NCI-H1105 (cell line): ENCODE results near the gene CYP2B6.
"Not testable (repeated sequence)": the region's sequence is repeated elsewhere in the genome, so short reads cannot be mapped to it uniquely, and the experiment has no call there.

ENCODE experiments used
- DNase-seq: peaks from one replicate; lab custom pipeline; 2025; lab: John Stamatoyannopoulos, UW

CYP2B6 gene

DNA sequence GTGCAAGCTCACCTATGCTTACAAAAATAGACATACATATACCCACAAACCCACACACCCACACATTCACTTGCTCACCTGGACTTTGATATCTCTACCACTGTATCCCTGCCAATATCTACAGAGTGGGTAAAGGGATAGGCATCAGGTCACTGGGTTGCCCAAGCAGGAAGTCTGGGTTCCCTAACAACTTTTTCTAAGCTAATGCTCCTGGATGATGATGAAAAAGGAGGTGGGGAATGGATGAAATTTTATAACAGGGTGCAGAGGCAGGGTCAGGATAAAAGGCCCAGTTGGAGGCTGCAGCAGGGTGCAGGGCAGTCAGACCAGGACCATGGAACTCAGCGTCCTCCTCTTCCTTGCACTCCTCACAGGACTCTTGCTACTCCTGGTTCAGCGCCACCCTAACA is at the start of gene CYP2B6:
Gene CYP2B6 (plus strand): TSS at position 311 of the 410 bp plus-strand sequence. CDS start 24 bp downstream, at position 335.
- DNase-seq = no peak

DNA sequence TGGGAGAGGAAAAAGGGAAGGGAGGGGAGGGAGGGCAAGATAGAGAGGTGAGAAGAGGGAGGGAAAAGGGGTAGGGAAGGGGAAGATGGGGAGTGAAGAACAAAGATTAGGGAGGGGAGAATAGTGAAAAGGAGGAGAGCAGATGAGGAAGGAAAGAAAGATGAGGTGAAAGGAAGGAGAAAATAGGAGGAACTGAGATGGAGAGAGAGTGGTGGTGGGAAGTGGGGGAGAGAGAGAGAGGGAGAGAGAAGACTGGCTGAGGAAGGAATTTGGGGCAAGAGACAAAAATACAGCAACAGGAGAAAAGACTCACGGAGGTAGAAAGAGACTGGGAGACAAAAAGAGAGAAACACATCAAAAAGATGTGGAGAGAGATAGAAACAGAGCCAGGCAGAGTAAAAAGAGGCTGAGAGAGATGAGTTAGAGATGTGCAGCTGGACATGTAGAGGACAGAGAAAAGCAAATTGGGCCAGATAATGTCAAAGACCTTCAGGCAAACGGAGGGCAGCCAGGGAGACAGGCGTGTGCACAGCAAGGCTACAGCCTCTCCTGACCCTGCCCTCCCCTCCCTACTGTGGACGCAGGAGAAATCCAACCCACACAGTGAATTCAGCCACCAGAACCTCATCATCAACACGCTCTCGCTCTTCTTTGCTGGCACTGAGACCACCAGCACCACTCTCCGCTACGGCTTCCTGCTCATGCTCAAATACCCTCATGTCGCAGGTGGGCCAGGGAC is 49.4 kb upstream of the CYP2B6 start:
- no peak for DNase-seq

DNA sequence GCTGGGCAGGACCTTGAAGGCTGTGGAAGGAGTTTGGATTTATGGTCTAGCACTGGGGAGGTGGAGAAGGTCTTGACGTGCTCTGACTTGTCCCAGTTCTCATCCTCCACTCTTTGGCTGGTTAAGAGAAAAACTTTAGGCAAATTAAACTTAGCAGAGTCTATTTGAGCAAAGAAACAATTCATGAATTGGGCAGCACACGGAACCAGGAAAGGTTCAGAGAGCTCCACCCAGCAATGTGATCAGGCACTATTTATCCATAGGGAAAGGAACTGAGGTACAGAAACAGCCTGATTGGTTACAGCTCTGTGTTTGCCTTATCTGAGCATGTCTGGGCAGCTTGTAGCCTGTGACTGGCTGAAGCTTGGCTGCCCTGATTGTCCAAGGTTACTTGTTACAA is 45.4 kb upstream of the CYP2B6 start:
- DNase-seq = no peak

DNA sequence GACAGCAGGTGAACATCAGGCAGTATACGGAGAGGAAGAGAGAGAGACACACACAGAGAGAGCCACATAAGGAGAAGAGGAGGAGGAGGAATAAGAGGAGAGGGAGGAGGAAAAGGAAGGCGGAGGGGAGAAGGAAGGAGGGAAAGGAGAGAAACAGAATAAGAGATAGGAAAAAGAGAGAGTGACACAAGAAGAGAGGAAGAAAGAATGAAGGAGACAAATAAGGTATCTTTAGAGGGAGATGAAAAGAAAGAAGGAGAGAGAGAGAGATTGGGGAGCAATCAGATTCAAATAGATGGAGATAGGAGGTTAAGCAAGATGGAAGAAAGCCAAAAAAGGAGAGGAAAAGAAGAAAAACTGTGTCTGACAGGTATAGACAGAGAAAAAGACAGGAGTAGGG is 44.0 kb upstream of the CYP2B6 start:
- no peak for DNase-seq

DNA sequence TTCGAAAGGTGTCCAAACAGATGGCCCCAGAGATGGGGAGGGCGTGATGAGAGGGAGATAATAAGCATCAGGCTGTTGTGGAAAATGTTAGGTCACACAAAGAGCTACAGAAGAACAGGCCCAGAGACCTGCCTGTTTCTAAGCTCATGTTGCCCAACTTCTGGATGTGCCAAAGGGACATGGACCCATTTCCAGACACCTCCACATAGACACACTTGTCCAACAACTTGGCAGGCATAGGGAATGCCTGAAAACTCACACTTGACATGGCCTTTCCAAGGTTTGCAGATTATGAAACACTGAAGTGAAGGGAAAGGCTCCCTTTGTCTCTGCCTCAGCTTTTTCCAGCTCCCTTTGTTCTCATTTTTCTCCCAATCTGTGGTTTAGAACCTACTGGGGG is 43.5 kb upstream of the CYP2B6 start:
- no peak for DNase-seq

DNA sequence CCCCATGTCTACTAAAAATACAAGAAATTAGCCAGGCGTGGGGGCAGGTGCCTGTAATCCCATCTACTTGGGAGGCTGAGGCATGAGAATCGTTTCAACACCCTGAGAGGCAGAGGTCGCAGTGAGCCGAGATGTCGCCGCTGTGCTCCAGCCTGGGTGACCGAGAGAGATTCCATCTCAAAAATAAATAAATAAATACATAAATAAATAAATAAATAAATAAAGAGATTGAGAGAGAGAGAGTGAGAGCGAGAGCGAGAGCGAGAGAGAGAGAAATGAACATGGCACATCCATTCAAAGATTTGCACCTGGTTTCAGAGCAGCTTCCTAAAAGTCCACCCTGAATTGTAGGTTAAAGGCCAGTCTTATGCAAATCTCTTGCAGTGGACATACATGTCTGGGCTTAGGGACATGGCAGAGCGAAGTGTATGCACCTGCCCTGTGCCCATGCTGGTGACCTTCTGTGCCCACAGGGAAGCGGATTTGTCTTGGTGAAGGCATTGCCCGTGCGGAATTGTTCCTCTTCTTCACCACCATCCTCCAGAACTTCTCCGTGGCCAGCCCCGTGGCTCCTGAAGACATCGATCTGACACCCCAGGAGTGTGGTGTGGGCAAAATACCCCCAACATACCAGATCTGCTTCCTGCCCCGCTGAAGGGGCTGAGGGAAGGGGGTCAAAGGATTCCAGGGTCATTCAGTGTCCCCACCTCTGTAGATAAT is 42.3 kb upstream of the CYP2B6 start:
- no peak for DNase-seq

DNA sequence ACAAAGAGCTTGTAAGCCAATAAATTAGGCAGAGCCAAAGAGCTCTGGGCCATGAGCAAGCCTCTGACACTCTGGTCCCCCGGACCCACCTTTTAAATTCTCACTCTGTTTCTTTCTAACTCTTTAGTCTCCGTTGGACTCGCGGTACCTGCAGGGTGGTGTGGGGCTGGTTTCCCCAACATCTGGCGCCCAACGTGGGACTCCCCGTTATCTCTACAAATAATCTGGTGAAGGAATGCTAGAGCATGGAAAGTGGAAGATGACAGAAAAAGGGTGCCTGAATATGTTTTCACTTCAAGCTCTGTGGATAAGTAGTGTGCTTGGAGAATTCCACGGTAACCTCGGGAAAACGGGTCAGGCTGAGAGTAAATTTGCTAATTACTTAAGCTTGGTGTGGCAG is 36.5 kb upstream of the CYP2B6 start:
- no peak for DNase-seq

DNA sequence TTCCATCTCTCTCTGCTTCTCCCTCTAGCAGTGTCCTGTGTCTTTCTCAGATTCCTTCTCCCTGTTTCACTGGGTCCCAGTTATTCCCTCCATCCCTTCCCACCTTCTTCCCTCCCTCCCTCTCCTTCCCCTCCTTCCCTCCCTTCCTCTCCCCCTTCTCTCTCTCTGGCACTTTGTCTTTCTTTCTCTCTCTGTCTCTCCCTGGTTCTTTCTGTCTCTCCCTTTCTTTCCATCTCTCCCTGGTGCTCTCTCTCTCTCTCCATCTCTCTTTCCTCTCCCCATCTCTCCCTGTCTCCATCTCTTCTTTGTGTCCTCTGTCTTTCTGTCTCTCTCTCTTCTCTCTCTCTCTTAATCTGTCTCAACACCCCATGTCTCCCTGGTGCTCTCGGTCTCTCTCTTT is 31.7 kb upstream of the CYP2B6 start:
- DNase-seq = no peak

DNA sequence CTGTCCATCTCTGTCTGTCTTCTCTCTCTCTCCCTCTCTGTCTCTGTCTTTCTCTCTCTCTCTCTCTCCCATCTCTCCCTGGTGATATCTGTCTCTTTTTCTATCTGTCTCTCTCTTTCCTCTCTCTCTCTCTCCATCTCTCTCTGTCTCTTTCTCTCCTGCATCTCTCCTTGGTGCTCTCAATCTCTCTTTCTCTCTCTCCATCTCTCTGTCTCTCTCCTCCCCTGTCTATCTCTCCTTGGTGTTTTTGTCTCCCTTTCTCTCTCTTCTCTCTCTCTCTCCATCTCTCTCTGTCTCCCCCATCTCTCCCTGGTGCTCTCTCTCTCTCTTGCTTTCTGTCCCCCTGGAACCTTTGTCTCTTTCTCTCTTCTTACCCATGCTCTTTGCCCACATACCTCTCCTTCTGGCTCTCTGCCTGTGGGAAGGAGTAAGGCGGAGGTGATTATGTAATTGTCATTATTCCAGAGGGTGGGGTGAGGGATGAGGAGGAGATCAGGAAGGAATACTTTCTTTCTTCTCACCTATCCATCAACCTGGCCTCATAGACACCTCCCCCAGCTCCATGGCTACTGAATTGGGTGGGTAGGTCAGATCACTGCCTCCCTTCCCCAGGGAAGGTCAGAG is 30.9 kb upstream of the CYP2B6 start:
- DNase-seq = no peak

DNA sequence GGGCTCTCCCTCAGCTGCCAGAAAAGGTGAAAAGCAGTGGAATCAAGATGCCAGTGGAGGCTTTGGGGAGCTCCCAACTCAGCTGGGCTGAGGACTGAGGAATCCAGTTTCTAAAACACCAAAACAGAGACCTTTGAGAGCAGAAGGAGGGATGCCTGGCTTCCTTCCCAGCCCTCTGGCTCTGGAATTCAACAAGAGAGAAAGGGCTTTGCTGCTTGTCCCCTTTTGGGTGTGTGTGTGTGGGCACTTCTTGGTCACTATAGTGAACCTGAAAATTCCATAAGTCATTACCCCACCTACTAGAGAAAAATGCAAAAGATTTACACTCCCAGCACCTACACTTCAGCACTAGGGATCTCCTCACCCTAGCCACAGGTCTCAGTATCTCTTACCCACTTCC is 30.3 kb upstream of the CYP2B6 start:
- no peak for DNase-seq

DNA sequence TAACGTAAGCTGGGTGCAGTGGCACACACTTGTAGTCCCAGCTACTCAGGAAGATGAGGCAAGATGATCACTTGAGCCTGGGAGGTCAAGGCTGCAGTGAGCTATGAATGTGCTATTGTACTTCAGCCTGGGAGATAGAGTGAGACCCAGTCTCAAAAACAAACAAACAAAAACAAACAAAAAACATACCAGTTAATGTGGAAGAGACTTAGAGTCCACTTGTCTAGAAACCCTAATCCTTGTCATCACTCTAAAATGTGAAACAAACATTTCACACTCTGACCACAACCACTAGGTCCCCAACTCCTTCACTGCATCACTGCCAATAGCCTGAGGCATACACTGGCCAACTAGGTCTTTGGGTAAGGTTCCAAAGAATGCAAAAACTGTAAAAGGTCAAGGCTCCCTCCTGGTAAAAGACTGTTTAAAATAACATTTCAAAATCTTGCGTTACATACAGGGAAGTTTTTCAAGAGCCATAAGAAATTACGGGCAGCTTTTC is 28.6 kb upstream of the CYP2B6 start:
- DNase-seq = no peak

DNA sequence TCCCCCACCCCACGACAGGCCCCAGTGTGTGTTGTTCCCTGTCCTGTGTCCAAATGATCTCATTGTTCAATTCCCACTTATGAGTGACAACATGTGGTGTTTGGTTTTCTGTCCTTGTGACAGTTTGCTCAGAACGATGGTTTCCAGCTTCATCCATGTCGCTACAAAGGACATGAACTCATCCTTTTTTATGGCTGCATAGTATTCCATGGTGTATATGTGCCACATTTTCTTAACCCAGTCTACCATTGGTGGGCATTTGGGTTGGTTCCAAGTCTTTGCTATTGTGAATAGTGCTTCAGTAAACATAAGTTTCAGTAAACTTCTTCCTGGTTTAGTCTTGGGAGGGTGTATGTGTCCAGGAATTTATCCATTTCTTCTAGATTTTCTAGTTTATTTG is 26.7 kb upstream of the CYP2B6 start:
- not testable (repeated sequence) for DNase-seq

DNA sequence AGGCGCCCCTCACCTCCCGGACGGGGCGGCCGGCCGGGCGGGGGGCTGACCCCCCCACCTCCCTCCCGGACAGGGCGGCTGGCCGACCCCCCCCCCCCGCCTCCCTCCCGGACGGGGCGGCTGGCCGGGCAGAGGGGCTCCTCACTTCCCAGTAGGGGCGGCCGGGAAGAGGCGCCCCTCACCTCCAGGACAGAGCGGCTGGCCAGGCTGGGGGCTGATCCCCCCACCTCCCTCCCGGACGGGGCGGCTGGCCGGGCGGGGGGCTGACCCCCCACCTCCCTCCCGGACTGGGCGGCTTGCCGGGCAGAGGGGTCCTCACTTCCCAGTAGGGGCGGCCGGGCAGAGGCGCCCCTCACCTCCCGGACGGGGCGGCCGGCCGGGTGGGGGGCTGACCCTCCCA is 25.7 kb upstream of the CYP2B6 start:
- not testable (repeated sequence) for DNase-seq

DNA sequence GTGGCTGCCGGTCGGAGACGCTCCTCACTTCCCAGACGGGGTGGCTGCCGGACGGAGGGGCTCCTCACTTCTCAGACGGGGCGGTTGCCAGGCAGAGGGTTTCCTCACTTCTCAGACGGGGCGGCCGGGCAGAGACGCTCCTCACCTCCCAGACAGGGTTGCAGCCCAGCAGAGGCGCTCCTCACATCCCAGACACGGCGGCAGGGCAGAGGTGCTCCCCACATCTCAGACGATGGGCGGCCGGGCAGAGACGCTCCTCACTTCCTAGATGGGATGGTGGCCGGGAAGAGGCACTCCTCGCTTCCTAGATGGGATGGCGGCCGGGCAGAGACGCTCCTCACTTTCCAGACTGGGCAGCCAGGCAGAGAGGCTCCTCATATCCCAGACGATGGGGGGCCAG is 24.5 kb upstream of the CYP2B6 start:
- not testable (repeated sequence) for DNase-seq

DNA sequence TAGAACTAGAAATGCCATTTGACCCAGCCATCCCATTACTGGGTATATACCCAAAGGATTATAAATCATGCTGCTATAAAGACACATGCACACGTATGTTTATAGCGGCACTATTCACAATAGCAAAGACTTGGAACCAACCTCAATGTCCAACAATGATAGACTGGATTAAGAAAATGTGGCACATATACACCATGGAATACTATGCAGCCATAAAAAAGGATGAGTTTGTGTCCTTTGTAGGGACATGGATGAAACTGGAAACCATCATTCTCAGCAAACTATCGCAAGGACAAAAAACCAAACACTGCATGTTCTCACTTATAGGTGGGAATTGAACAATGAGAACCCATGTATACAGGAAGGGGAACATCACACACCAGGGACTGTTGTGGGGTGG is 23.0 kb upstream of the CYP2B6 start:
- not testable (repeated sequence) for DNase-seq

DNA sequence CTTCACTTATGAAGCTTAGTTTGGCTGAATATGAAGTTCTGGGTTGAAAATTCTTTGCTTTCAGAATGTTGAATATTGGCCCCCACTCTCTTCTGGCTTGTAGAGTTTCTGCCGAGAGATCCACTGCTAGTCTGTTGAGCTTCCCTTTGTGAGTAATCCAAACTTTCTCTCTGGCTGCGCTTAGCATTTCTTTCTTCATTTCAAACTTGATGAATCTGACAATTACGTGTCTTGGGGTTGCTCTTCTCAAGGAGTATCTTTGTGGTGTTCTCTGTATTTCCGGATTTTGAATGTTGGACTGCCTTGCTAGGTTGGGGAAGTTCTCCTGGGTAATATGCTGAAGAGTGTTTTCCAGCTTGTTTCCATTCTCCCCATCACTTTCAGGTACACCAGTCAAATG is 21.4 kb upstream of the CYP2B6 start:
- DNase-seq = not testable (repeated sequence)

DNA sequence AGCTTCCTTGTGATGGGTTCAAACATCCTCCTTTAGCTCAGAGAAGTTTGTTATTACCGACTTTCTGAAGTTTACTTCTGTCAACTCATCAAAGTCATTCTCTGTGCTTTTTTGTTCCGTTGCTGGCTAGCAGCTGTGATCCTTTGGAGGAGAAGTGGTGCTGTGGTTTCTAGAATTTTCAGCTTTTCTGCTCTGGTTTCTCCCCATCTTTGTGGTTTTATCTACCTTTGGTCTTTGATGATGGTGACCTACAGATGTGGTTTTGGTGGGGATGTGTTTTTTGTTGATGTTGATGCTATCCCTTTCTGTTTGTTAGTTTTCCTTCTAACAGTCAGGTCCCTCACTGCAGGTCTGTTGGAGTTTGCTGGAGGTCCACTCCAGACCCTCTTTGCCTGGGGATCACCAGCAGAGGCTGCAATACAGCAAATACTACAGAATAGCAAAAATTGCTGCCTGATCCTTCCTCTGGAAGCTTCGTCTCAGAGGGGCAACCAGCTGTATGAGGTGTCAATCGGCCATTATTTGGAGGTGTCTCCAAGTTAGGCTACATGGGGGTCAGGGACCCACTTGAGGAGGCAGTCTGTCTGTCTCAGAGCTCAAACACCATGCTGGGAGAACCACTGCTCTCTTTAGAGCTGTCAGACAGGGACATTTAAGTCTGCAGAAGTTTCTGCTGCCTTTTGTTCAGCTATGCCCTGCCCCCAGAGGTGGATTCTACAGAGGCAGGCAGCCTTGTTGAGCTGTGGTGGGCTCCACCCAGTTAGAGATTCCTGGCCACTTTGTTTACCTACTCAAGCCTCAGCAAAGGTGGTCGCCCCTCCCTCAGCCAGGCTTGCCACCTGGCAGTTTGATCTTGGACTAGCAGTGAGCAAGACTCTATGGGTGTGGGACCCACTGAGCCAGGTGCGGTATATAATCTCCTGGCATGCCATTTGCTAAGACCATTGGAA is 20.4 kb upstream of the CYP2B6 start:
- not testable (repeated sequence) for DNase-seq

DNA sequence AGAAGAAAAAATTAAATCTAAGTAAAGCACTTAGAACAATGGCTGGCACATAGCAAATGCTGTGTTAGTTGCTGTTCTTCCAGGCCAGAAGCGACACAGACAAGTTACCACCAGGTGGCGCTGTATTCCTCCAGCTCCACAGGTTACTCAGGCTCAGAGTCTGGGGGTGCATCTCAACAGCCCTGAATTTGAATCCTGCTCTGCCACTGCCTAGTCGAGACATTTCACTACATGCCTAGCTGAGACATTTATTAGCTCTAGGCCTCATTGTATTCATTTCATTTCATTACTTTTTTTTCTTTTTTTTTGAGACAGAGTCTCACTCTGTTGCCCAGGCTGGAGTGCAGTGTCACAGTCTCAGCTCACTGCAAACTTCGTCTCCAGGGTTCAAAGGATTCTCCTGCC is 16.4 kb upstream of the CYP2B6 start:
- peak; percentile 17 for DNase-seq

DNA sequence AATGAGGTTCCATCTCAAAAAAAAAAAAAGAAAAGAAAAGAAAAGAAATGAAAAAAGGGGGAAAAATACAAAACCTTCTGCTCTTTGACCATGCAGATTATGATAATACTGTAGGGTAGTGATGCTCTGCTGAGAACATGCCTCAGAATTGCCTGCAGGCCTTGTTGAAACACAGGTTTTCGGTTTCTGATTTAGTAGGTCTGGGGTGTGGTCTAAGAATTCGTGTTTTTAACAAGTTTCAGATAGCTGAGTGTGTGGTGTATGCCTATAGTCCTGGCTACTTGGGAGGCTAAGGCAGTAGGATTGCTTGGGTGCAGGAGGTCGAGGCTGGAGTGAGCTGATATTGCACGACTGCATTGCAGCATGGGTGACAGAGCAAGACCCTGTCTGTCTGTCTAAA is 14.9 kb upstream of the CYP2B6 start:
- no peak for DNase-seq

DNA sequence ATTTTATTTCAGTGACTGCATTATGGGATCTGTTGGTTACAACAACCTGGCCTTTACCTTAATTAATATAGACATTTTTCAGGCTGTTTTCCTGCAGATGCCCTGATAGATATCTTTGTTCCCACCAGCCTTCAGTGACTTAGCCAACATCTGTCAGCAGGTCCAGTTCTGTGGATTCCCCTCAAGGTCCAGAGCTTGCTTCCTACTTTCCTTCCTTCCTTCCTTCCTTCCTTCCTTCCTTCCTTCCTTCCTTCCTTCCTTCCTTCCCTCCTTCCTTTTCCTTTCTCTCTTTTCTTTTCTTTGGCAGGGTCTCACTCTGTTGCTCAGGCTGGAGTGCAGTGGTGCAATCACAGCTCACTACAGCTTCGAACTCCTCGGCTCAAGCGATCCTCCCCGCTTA is 14.4 kb upstream of the CYP2B6 start:
- DNase-seq = no peak

DNA sequence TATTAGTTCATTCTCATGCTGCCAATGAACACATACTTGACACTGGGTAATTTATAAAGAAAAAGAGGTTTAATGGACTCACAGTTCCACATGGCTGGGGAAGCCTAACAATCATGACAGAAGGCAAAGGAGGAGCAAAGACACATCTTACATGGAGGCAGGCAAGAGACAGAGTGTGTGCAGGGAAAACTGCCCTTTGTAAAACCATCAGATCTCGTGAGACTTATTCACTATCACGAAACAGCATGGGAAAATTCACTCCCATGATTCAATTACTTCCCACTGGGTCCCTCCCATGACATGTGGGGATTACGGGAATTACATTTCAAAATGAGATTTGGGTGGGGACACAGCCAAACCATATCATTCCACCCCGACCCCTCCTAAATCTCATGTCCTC is 11.3 kb upstream of the CYP2B6 start:
- not testable (repeated sequence) for DNase-seq
